GM10266 (cell line): ENCODE results near the gene ZNF213.
"Not testable (repeated sequence)": the region's sequence is repeated elsewhere in the genome, so short reads cannot be mapped to it uniquely, and the experiment has no call there.

Experiments
- DNase-seq: peaks from one replicate; pipeline ENCODE4 v3.0.0; 2012; ENCODE audit errors: extremely low spot score
- CTCF ChIP-seq: IDR thresholded peaks from 2 replicates; pipeline ENCODE4 v1.5.1; 2012; ENCODE audit warnings: mild to moderate bottlenecking, low read depth; ENCODE audit not compliant: control insufficient read depth, insufficient read depth; ENCODE audit errors: missing control alignments

ZNF213 gene

GRCh38 chr16:3158510-3159314, 23.9 kb downstream of the ZNF213 start:
- peak; percentile 94 for DNase-seq

GRCh38 chr16:3161235-3162018, 26.6 kb downstream of the ZNF213 start:
- no peak for DNase-seq
- no peak for TF ChIP-seq CTCF

More at GRCh38 chr16:3158510-3159314, 23.9 kb downstream of the ZNF213 start:
- TF ChIP-seq CTCF: no peak

- no peak for DNase-seq
- TF ChIP-seq CTCF: no peak
These were observed 29.5 kb downstream of the ZNF213 start for GRCh38 chr16:3164121-3164991.

- no peak for DNase-seq
- TF ChIP-seq CTCF: no peak
These were observed 30.4 kb downstream of the ZNF213 start for GRCh38 chr16:3165111-3165822.

GRCh38 chr16:3166505-3166886, 31.7 kb downstream of the ZNF213 start:
- TF ChIP-seq CTCF: no peak
- no peak for DNase-seq

GRCh38 chr16:3168729-3169128, 33.9 kb downstream of the ZNF213 start:
- DNase-seq: not testable (repeated sequence)
